Body of pancreas (tissue), 4 donors: ENCODE data around the gene HEPHL1.

Experiments used
- POLR2A ChIP-seq, 3 donors: fragments of 450-650 bp; IDR thresholded peaks; one replicate each; pipeline ENCODE4 v1.6.1; 2016; ENCODE audit warnings: antibody characterized with exemption in 3 of 3, mild to moderate bottlenecking in 2 of 3
- TF ChIP-seq, protein P1 (sequence below), 7 experiments: fragments of 450-650 bp in 4 of 7; fragments of 200-600 bp in 3 of 7; sonication (generic) in 3 of 7; IDR thresholded peaks; one replicate each; pipeline ENCODE4 v1.5.1; 2016 to 2019; ENCODE audit warnings: antibody characterized with exemption in 7 of 7

DNA sequence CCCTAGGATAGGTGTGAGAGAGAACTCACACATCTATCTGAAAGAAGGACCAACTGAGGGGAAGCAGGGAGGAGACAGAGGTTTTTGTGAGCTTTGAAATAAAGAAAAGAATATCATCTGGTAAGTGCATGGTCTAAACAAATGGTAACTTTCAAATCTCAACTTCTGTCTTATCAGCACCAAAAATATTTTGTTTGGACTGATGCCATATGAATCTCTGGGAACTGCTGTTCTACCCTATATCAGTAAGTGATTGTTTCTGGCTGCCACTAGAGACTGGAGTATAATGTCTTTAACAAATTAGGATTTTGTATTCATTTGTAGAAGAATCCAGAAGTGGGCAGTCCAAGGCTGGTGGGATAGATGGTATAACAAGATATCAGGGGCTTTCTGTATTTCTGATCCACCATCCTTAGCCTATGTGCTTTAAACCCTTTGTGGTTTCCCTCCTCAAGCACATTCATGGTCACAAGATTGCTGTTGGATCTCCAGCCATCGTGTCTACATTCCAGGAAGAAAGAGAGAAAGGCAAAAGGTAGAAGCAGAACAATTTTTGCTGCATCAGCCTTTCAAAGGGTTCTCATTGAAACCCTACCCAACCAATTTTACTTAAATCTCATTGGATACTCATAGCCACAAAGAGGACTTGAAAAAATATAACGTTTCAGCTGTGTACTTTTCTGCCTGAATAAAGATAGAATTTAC is 4.7 kb downstream of the HEPHL1 start:
- TF ChIP-seq, protein P1, sequence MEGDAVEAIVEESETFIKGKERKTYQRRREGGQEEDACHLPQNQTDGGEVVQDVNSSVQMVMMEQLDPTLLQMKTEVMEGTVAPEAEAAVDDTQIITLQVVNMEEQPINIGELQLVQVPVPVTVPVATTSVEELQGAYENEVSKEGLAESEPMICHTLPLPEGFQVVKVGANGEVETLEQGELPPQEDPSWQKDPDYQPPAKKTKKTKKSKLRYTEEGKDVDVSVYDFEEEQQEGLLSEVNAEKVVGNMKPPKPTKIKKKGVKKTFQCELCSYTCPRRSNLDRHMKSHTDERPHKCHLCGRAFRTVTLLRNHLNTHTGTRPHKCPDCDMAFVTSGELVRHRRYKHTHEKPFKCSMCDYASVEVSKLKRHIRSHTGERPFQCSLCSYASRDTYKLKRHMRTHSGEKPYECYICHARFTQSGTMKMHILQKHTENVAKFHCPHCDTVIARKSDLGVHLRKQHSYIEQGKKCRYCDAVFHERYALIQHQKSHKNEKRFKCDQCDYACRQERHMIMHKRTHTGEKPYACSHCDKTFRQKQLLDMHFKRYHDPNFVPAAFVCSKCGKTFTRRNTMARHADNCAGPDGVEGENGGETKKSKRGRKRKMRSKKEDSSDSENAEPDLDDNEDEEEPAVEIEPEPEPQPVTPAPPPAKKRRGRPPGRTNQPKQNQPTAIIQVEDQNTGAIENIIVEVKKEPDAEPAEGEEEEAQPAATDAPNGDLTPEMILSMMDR (IDR thresholded peaks at IDR 0.05) = no peak
- no peak for TF ChIP-seq POLR2A (IDR thresholded peaks at IDR 0.05)
